ENCODE data around the gene NDUFV1. TPM values are rescaled to one million over a fixed set of nuclear protein-coding genes. Genes with fewer than 3 reads are reported as not detected.
A peak's percentile ranks its signal among the peaks of the same experiment; 100 is the strongest.

Gene NDUFV1
- total RNA-seq, 1 experiment from 2014 or later: 242 TPM

DNA sequence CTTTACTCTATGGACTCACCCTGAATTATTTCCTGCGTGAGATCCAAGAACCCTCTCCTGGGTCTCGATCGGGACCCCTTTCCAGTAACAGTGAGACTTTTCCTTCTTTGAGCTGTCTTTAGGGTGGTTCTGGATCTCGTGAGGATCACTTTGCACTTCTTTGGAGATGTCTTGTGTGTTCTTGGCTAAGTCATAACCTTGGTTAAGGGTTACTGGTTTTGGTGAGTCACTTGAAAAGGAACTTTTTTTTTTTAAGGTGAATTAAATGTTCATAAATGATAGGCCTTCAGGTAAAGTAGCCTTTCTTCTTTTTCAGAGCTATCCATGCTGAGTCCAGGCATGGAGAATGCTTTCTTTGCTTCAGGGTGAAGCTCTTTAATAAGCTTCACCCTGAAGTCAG lies 42.5 kb upstream of the NDUFV1 start:
- no peaks in the 10 kb centered on the region for H3K9me2 ChIP-seq (ENCODE audit: insufficient read depth)
- H3K27me3 ChIP-seq (ENCODE audit: insufficient read depth, low read length): peaks cover 4% of the 10 kb centered on the region; the same call in 1 of the 2 replicates
- RAD21 ChIA-PET (ENCODE audit: low non-redundant PET in 1 of 2, low total read pairs in 2 of 2, uncharacterized antibody in 2 of 2, unreplicated experiment in 2 of 2): interaction anchor here in 1 of 2 experiments (1.1 kb wide), 1 partner anchor 8 kb away, joined by 4 read pairs; no protein-coding TSS in a partner anchor
- TF ChIP-seq YY1 (IDR thresholded peaks at IDR 0.05; ENCODE audit: extremely low read depth, insufficient replicate concordance, low read depth, low read length) (no peak), SIN3A (IDR thresholded peaks at IDR 0.05; ENCODE audit: low read depth) (no peak), POLR2A (IDR thresholded peaks at IDR 0.05; ENCODE audit: borderline replicate concordance, extremely low read depth, insufficient read depth, insufficient read length) (no peak), ZFX (IDR thresholded peaks at IDR 0.05) (no peak), CBX3 (IDR thresholded peaks at IDR 0.05; ENCODE audit: low read depth) (no peak), EZH2 (IDR thresholded peaks at IDR 0.05) (no peak), EGR1 (IDR thresholded peaks at IDR 0.05; ENCODE audit: low read depth) (no peak), FOSL1 (IDR thresholded peaks at IDR 0.05; ENCODE audit: low read depth) (no peak), POLR2AphosphoS5 (IDR thresholded peaks at IDR 0.05; ENCODE audit: low read depth, low read length) (no peak)
- TF ChIP-seq, protein P1, sequence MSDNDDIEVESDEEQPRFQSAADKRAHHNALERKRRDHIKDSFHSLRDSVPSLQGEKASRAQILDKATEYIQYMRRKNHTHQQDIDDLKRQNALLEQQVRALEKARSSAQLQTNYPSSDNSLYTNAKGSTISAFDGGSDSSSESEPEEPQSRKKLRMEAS (IDR thresholded peaks at IDR 0.05): no peak
- TF ChIP-seq, protein P2, sequence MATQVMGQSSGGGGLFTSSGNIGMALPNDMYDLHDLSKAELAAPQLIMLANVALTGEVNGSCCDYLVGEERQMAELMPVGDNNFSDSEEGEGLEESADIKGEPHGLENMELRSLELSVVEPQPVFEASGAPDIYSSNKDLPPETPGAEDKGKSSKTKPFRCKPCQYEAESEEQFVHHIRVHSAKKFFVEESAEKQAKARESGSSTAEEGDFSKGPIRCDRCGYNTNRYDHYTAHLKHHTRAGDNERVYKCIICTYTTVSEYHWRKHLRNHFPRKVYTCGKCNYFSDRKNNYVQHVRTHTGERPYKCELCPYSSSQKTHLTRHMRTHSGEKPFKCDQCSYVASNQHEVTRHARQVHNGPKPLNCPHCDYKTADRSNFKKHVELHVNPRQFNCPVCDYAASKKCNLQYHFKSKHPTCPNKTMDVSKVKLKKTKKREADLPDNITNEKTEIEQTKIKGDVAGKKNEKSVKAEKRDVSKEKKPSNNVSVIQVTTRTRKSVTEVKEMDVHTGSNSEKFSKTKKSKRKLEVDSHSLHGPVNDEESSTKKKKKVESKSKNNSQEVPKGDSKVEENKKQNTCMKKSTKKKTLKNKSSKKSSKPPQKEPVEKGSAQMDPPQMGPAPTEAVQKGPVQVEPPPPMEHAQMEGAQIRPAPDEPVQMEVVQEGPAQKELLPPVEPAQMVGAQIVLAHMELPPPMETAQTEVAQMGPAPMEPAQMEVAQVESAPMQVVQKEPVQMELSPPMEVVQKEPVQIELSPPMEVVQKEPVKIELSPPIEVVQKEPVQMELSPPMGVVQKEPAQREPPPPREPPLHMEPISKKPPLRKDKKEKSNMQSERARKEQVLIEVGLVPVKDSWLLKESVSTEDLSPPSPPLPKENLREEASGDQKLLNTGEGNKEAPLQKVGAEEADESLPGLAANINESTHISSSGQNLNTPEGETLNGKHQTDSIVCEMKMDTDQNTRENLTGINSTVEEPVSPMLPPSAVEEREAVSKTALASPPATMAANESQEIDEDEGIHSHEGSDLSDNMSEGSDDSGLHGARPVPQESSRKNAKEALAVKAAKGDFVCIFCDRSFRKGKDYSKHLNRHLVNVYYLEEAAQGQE (IDR thresholded peaks at IDR 0.05; ENCODE audit: low read depth): no peak
- TF ChIP-seq, protein P3, sequence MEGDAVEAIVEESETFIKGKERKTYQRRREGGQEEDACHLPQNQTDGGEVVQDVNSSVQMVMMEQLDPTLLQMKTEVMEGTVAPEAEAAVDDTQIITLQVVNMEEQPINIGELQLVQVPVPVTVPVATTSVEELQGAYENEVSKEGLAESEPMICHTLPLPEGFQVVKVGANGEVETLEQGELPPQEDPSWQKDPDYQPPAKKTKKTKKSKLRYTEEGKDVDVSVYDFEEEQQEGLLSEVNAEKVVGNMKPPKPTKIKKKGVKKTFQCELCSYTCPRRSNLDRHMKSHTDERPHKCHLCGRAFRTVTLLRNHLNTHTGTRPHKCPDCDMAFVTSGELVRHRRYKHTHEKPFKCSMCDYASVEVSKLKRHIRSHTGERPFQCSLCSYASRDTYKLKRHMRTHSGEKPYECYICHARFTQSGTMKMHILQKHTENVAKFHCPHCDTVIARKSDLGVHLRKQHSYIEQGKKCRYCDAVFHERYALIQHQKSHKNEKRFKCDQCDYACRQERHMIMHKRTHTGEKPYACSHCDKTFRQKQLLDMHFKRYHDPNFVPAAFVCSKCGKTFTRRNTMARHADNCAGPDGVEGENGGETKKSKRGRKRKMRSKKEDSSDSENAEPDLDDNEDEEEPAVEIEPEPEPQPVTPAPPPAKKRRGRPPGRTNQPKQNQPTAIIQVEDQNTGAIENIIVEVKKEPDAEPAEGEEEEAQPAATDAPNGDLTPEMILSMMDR (IDR thresholded peaks at IDR 0.05 in 2 of 3, conservative IDR thresholded peaks at IDR 0.05 in 1 of 3; ENCODE audit: borderline replicate concordance in 1 of 3, insufficient read depth in 1 of 3, low read depth in 2 of 3, low read length in 2 of 3): no peak
- ATAC-seq (peak; percentile 8; the same call in 1 of the 2 replicates), DNase-seq (ENCODE audit: low read depth, low spot score) (no peak)
- CTCF ChIA-PET: interaction anchor here (3.2 kb wide), 1 partner anchor 8 kb away, joined by 16 read pairs; no protein-coding TSS in a partner anchor
- H3K27ac ChIP-seq (ENCODE audit: low read depth, low read length): no peak overlapping the region
- no peaks in the 10 kb centered on the region for H3K79me2 ChIP-seq (ENCODE audit: insufficient read depth, low read length)
- H3K9me3 ChIP-seq (ENCODE audit: control insufficient read depth in 1 of 2, insufficient read depth in 1 of 2, low read depth in 1 of 2, low read length in 2 of 2): no peaks in the 10 kb centered on the region
- H3K4me1 ChIP-seq (ENCODE audit: control insufficient read depth in 1 of 2, insufficient read depth in 2 of 2, low read length in 2 of 2): peaks cover 16 to 31% of the 10 kb centered on the region in 2 experiments
- no peaks in the 10 kb centered on the region for H4K20me1 ChIP-seq (ENCODE audit: insufficient read depth)
- POLR2A ChIA-PET: no interaction called here
- no peak overlapping the region for H3K9ac ChIP-seq (ENCODE audit: low read length)
- H3K4me3 ChIP-seq (replicated peaks in 1 of 2; ENCODE audit: low read depth in 1 of 2, low read length in 2 of 2): no peak overlapping the region
- no TSS peak for BruUV-seq (replicated peaks)
- intact Hi-C loops (cut with micrococcal nuclease): no loop called here
- H3K36me3 ChIP-seq (ENCODE audit: control insufficient read depth in 1 of 2, insufficient read depth in 2 of 2, low read length in 2 of 2): no peaks in the 10 kb centered on the region
- peak overlapping the region; percentile 84 for H2AFZ ChIP-seq (ENCODE audit: low read depth, low read length, poor library complexity, severe bottlenecking)
- peak overlapping the region; percentile 60 for H3K4me2 ChIP-seq (ENCODE audit: low read length)

Measured in HCT116 (cell line).